RWPE1 (cell line): ENCODE data around the gene CD163L1.

Experiments
- CTCF ChIA-PET: fragments of 350-600 bp; sonication (Branson Sonifier 250); formaldehyde crosslinking; extraction: SDS; loops from one replicate; lab custom pipeline; 2021; lab: Yijun Ruan, JAX
- POLR2A ChIA-PET: fragments of 400-600 bp; formaldehyde crosslinking; extraction: SDS; loops from one replicate; lab custom pipeline; 2020; ENCODE audit warnings: antibody characterized with exemption; ENCODE audit not compliant: low non-redundant PET; lab: Yijun Ruan, JAX
- DNase-seq: peaks from one replicate; pipeline ENCODE4 v3.0.0; 2012; ENCODE audit warnings: low spot score
- H3K27ac ChIP-seq: fragments of 450-650 bp; 2 replicates; pipeline ENCODE4 v1.5.1; 2017
- CTCF ChIP-seq: fragments of 450-650 bp; conservative IDR thresholded peaks from 2 replicates; pipeline ENCODE4 v1.5.1; 2017; ENCODE audit warnings: low read depth, mild to moderate bottlenecking

The CD163L1 gene

GRCh38 chr12:7373226-7373625 is 70.7 kb downstream of the CD163L1 start:
- ChIA-PET CTCF (no interaction called here), POLR2A (no interaction called here)
- TF ChIP-seq CTCF: no peak
- H3K27ac ChIP-seq: no peak overlapping the region
- no peak for DNase-seq

GRCh38 chr12:7369274-7369729 is 74.7 kb downstream of the CD163L1 start:
- DNase-seq: no peak
- ChIA-PET POLR2A (no interaction called here), CTCF (no interaction called here)
- no peak for TF ChIP-seq CTCF
- no peak overlapping the region for H3K27ac ChIP-seq

GRCh38 chr12:7362734-7363133 is 81.2 kb downstream of the CD163L1 start:
- ChIA-PET CTCF (no interaction called here), POLR2A (no interaction called here)
- no peak for DNase-seq
- TF ChIP-seq CTCF: no peak
- H3K27ac ChIP-seq: no peak overlapping the region

DNA sequence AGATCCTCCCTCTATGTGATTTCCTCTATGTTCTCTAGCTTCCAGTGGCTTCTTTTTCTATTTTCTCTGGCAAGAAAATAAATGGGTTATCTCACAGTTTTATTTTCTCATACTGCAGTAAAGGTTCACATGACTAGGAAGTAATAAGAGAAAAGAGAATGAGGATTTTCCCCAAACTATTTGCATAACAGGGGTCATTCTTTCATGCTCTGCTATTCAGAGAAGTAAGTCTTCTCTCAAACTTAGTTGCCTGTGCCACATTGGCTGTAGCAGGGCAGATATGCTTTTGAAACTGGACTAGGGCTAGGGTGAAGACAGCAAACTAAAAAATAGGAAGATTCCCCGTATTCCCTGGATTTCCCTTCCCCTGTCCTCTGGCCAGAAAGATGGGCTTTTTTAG is 82.7 kb downstream of the CD163L1 start:
- no peak for TF ChIP-seq CTCF
- POLR2A ChIA-PET: no interaction called here
- no peak for DNase-seq
- H3K27ac ChIP-seq: no peak overlapping the region
- CTCF ChIA-PET: no interaction called here

DNA sequence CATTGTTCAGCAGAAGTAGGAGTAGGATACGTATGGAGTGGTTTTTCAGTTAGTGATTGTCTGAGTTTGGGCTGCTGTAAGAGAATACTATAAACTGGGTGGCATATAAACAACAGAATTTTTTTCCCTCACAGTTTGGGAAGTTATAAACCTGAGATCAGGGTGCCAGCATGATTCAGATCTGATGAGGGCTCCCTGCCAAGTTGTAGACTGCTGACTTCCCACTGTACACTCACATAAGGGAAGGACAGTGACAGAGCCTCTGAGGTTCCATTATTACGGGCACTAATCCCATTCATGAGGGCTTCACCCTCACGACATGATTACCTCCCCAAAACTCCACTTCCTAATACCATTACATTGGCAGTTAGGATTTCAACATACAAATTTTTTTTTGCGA is 89.4 kb downstream of the CD163L1 start:
- POLR2A ChIA-PET: no interaction called here
- no peak for DNase-seq
- H3K27ac ChIP-seq: no peak overlapping the region
- no peak for TF ChIP-seq CTCF
- CTCF ChIA-PET: interaction anchor here (0.6 kb wide), 1 partner anchor 165 kb away, joined by 4 read pairs; no protein-coding TSS in a partner anchor

DNA sequence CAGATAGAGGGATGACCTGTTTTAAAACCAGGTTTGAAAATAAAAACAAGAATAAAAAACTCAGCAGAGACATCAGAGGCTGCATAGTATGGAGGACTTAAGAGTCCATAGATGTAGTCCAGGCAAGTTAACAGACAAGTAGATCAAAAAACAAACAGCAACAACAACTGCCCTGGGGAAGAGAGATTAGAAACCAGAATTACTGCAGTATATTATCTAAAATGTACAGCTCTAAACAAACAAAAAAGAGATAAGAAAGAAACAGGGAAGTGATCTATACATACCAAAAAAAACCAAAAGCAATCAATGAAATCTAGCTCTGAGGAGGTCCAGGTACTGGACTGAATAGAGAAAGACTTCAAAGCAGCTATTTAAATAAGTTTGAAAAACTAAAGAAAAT is 91.3 kb downstream of the CD163L1 start:
- TF ChIP-seq CTCF: no peak
- no peak overlapping the region for H3K27ac ChIP-seq
- ChIA-PET POLR2A (no interaction called here), CTCF (interaction anchor here (0.6 kb wide), 1 partner anchor 225 kb away, joined by 4 read pairs; no protein-coding TSS in a partner anchor)
- no peak for DNase-seq
